ENCODE measurements around the gene NUCB2.

The NUCB2 gene

GRCh38 chr11:17333799-17334586 lies 57.5 kb downstream of the NUCB2 start:
- peaks cover 9% of the 10 kb centered on the region for H3K4me1 Mint-ChIP-seq (ENCODE audit: low read depth)
- no peak overlapping the region for H3K27ac Mint-ChIP-seq
- no peaks in the 10 kb centered on the region for H3K9me3 Mint-ChIP-seq
- no peak for DNase-seq (ENCODE audit: low spot score)
- H3K27me3 Mint-ChIP-seq (ENCODE audit: low read depth) = no peaks in the 10 kb centered on the region
- no peak overlapping the region for H3K4me3 Mint-ChIP-seq
- peaks cover 41% of the 10 kb centered on the region for H3K36me3 Mint-ChIP-seq (ENCODE audit: low read depth)

GRCh38 chr11:17343257-17343656 lies 66.7 kb downstream of the NUCB2 start:
- no peaks in the 10 kb centered on the region for H3K9me3 Mint-ChIP-seq
- peaks cover 23% of the 10 kb centered on the region for H3K36me3 Mint-ChIP-seq (ENCODE audit: low read depth)
- H3K27ac Mint-ChIP-seq = no peak overlapping the region
- no peak overlapping the region for H3K4me3 Mint-ChIP-seq
- DNase-seq (ENCODE audit: low spot score) = no peak
- no peaks in the 10 kb centered on the region for H3K27me3 Mint-ChIP-seq (ENCODE audit: low read depth)
- H3K4me1 Mint-ChIP-seq (ENCODE audit: low read depth) = no peaks in the 10 kb centered on the region

- H3K9me3 Mint-ChIP-seq = no peaks in the 10 kb centered on the region
- H3K36me3 Mint-ChIP-seq (ENCODE audit: low read depth) = peaks cover 23% of the 10 kb centered on the region
- peak; percentile 48 for DNase-seq (ENCODE audit: low spot score)
- no peaks in the 10 kb centered on the region for H3K27me3 Mint-ChIP-seq (ENCODE audit: low read depth)
- H3K27ac Mint-ChIP-seq = no peak overlapping the region
- no peaks in the 10 kb centered on the region for H3K4me1 Mint-ChIP-seq (ENCODE audit: low read depth)
- no peak overlapping the region for H3K4me3 Mint-ChIP-seq
Measured at GRCh38 chr11:17343907-17344306, 67.4 kb downstream of the NUCB2 start.

- Mint-ChIP-seq H3K4me1 (ENCODE audit: low read depth) (peaks cover 14% of the 10 kb centered on the region), H3K27me3 (ENCODE audit: low read depth) (peaks cover 19% of the 10 kb centered on the region), H3K27ac (no peak overlapping the region), H3K9me3 (no peaks in the 10 kb centered on the region), H3K4me3 (no peak overlapping the region), H3K36me3 (ENCODE audit: low read depth) (peaks cover 25% of the 10 kb centered on the region)
- DNase-seq (ENCODE audit: low spot score) = no peak
Measured at GRCh38 chr11:17347676-17348075, 71.1 kb downstream of the NUCB2 start.

GRCh38 chr11:17350455-17351171 lies 74.1 kb downstream of the NUCB2 start:
- DNase-seq (ENCODE audit: low spot score) = no peak
- Mint-ChIP-seq H3K9me3 (peaks cover 3% of the 10 kb centered on the region), H3K27me3 (ENCODE audit: low read depth) (peaks cover 37% of the 10 kb centered on the region), H3K4me3 (peak overlapping the region; percentile 88), H3K27ac (no peak overlapping the region), H3K4me1 (ENCODE audit: low read depth) (peaks cover 34% of the 10 kb centered on the region), H3K36me3 (ENCODE audit: low read depth) (peaks cover 23% of the 10 kb centered on the region)

GRCh38 chr11:17351172-17351509 lies 74.6 kb downstream of the NUCB2 start:
- Mint-ChIP-seq H3K9me3 (peaks cover 3% of the 10 kb centered on the region), H3K36me3 (ENCODE audit: low read depth) (peaks cover 23% of the 10 kb centered on the region), H3K27ac (peak overlapping the region; percentile 12), H3K4me3 (peak overlapping the region; percentile 88), H3K4me1 (ENCODE audit: low read depth) (peaks cover 34% of the 10 kb centered on the region), H3K27me3 (ENCODE audit: low read depth) (peaks cover 37% of the 10 kb centered on the region)
- DNase-seq (ENCODE audit: low spot score) = no peak

- peak; percentile 69 for DNase-seq (ENCODE audit: low spot score)
- peaks cover 23% of the 10 kb centered on the region for H3K36me3 Mint-ChIP-seq (ENCODE audit: low read depth)
- peaks cover 34% of the 10 kb centered on the region for H3K4me1 Mint-ChIP-seq (ENCODE audit: low read depth)
- peaks cover 37% of the 10 kb centered on the region for H3K27me3 Mint-ChIP-seq (ENCODE audit: low read depth)
- H3K27ac Mint-ChIP-seq = peak within 1 kb of the TSS; percentile 81
- peak within 1 kb of the TSS; percentile 88 for H3K4me3 Mint-ChIP-seq
- peaks cover 3% of the 10 kb centered on the region for H3K9me3 Mint-ChIP-seq
Measured at GRCh38 chr11:17351510-17352176, 75.1 kb downstream of the NUCB2 start, which contains the start of gene NCR3LG1. Gene NCR3LG1 (plus strand): TSS chr11:17351800. CDS start chr11:17351970, 170 bp downstream.

GRCh38 chr11:17352950-17353820 lies 76.6 kb downstream of the NUCB2 start:
- H3K36me3 Mint-ChIP-seq (ENCODE audit: low read depth) = peaks cover 19% of the 10 kb centered on the region
- DNase-seq (ENCODE audit: low spot score) = peak; percentile 81
- peaks cover 37% of the 10 kb centered on the region for H3K27me3 Mint-ChIP-seq (ENCODE audit: low read depth)
- peaks cover 3% of the 10 kb centered on the region for H3K9me3 Mint-ChIP-seq
- peak overlapping the region; percentile 79 for H3K27ac Mint-ChIP-seq
- H3K4me3 Mint-ChIP-seq = peak overlapping the region; percentile 88
- H3K4me1 Mint-ChIP-seq (ENCODE audit: low read depth) = peaks cover 34% of the 10 kb centered on the region

- H3K4me1 Mint-ChIP-seq (ENCODE audit: low read depth) = peaks cover 34% of the 10 kb centered on the region
- H3K4me3 Mint-ChIP-seq = peak overlapping the region; percentile 88
- DNase-seq (ENCODE audit: low spot score) = no peak
- peak overlapping the region; percentile 7 for H3K27ac Mint-ChIP-seq
- peaks cover 18% of the 10 kb centered on the region for H3K36me3 Mint-ChIP-seq (ENCODE audit: low read depth)
- H3K9me3 Mint-ChIP-seq = peaks cover 3% of the 10 kb centered on the region
- peaks cover 39% of the 10 kb centered on the region for H3K27me3 Mint-ChIP-seq (ENCODE audit: low read depth)
Measured at GRCh38 chr11:17353821-17354600, 77.5 kb downstream of the NUCB2 start.

- H3K36me3 Mint-ChIP-seq (ENCODE audit: low read depth) = peaks cover 13% of the 10 kb centered on the region
- peak; percentile 65 for DNase-seq (ENCODE audit: low spot score)
Measured at GRCh38 chr11:17354601-17354991, 78.1 kb downstream of the NUCB2 start.

GRCh38 chr11:17366495-17366894 lies 90.0 kb downstream of the NUCB2 start:
- peaks cover 3% of the 10 kb centered on the region for H3K27me3 Mint-ChIP-seq (ENCODE audit: low read depth)
- H3K27ac Mint-ChIP-seq = no peak overlapping the region
- DNase-seq (ENCODE audit: low spot score) = no peak
- peaks cover 33% of the 10 kb centered on the region for H3K9me3 Mint-ChIP-seq
- peaks cover 18% of the 10 kb centered on the region for H3K36me3 Mint-ChIP-seq (ENCODE audit: low read depth)
- peaks cover 8% of the 10 kb centered on the region for H3K4me1 Mint-ChIP-seq (ENCODE audit: low read depth)
- no peak overlapping the region for H3K4me3 Mint-ChIP-seq

More at GRCh38 chr11:17354601-17354991, 78.1 kb downstream of the NUCB2 start:
- Mint-ChIP-seq H3K27ac (no peak overlapping the region), H3K4me1 (ENCODE audit: low read depth) (peaks cover 34% of the 10 kb centered on the region), H3K4me3 (peak overlapping the region; percentile 88), H3K9me3 (peaks cover 3% of the 10 kb centered on the region), H3K27me3 (ENCODE audit: low read depth) (peaks cover 39% of the 10 kb centered on the region)

GRCh38 chr11:17368551-17368950 lies 92.0 kb downstream of the NUCB2 start:
- Mint-ChIP-seq H3K4me3 (no peak overlapping the region), H3K9me3 (peaks cover 53% of the 10 kb centered on the region), H3K36me3 (ENCODE audit: low read depth) (peaks cover 25% of the 10 kb centered on the region), H3K27ac (no peak overlapping the region), H3K27me3 (ENCODE audit: low read depth) (no peaks in the 10 kb centered on the region), H3K4me1 (ENCODE audit: low read depth) (peaks cover 8% of the 10 kb centered on the region)
- peak; percentile 41 for DNase-seq (ENCODE audit: low spot score)

- Mint-ChIP-seq H3K36me3 (ENCODE audit: low read depth) (peaks cover 25% of the 10 kb centered on the region), H3K27ac (no peak overlapping the region), H3K4me1 (ENCODE audit: low read depth) (peaks cover 8% of the 10 kb centered on the region), H3K4me3 (no peak overlapping the region), H3K9me3 (peaks cover 55% of the 10 kb centered on the region), H3K27me3 (ENCODE audit: low read depth) (no peaks in the 10 kb centered on the region)
- peak; percentile 15 for DNase-seq (ENCODE audit: low spot score)
Measured at GRCh38 chr11:17369094-17369493, 92.6 kb downstream of the NUCB2 start.
